HepG2 (cell line): ENCODE results near the gene PRM2. TPM values are rescaled to one million over a fixed set of nuclear protein-coding genes. Genes with fewer than 3 reads are reported as not detected.

ENCODE experiments used
- DNMT1 ChIP-seq: sonication (generic); formaldehyde crosslinking; IDR thresholded peaks from 2 replicates; pipeline ENCODE4 v1.5.1; 2020; ENCODE audit warnings: mild to moderate bottlenecking, missing genetic modification reagents
- EED ChIP-seq: sonication (generic); formaldehyde crosslinking; IDR thresholded peaks from 2 replicates; pipeline ENCODE4 v1.5.0; 2020; ENCODE audit warnings: mild to moderate bottlenecking, missing genetic modification reagents
- KLF16 ChIP-seq, 2 experiments: sonication (generic) in 1 of 2; formaldehyde crosslinking in 1 of 2; IDR thresholded peaks; 2 replicates each; pipeline versions ENCODE4 v1.6.1 to v1.8.0; 2016 to 2023; ENCODE audit warnings: missing genetic modification reagents in 2 of 2, missing compliant biosample characterization in 1 of 2
- NFIC ChIP-seq: IDR thresholded peaks from 2 replicates; pipeline ENCODE4 v1.6.1; 2012; ENCODE audit warnings: mild to moderate bottlenecking, low read length, inconsistent platforms
- PRPF4 ChIP-seq: fragments of 200-400 bp; formaldehyde crosslinking; IDR thresholded peaks from 2 replicates; pipeline ENCODE4 v1.6.1; 2016; ENCODE audit warnings: low read length, low read depth; ENCODE audit not compliant: poor library complexity, severe bottlenecking
- RFX3 ChIP-seq: IDR thresholded peaks from 2 replicates; pipeline ENCODE4 v1.6.1; 2016; ENCODE audit warnings: missing biosample characterization, missing genetic modification reagents
- SAP130 ChIP-seq: IDR thresholded peaks from 2 replicates; pipeline ENCODE4 v1.6.1; 2016; ENCODE audit warnings: low read depth
- SRY ChIP-seq: sonication (generic); formaldehyde crosslinking; IDR thresholded peaks from 2 replicates; pipeline ENCODE4 v1.8.0; 2022; ENCODE audit warnings: mild to moderate bottlenecking, missing genetic modification reagents
- TARDBP ChIP-seq: sonication (generic); formaldehyde crosslinking; IDR thresholded peaks from 2 replicates; pipeline ENCODE4 v1.8.0; 2022; ENCODE audit warnings: mild to moderate bottlenecking, missing genetic modification reagents
- TBX3 ChIP-seq: fragments of 450-650 bp; IDR thresholded peaks from 2 replicates; pipeline ENCODE4 v1.6.1; 2017; ENCODE audit warnings: antibody characterized with exemption, mild to moderate bottlenecking, inconsistent platforms, borderline replicate concordance
- ZNF296 ChIP-seq: sonication (generic); formaldehyde crosslinking; conservative IDR thresholded peaks from 2 replicates; pipeline ENCODE4 v1.5.0; 2020; ENCODE audit warnings: mild to moderate bottlenecking, missing genetic modification reagents
- ZNF552 ChIP-seq: sonication (generic); formaldehyde crosslinking; IDR thresholded peaks from 2 replicates; pipeline ENCODE4 v1.9.0; 2022; ENCODE audit warnings: missing genetic modification reagents, mild to moderate bottlenecking, borderline replicate concordance
- ZNF616 ChIP-seq: sonication (generic); formaldehyde crosslinking; IDR thresholded peaks from 2 replicates; pipeline ENCODE4 v1.5.0; 2020; ENCODE audit warnings: low read depth, mild to moderate bottlenecking, missing genetic modification reagents
- polyA plus RNA-seq, 8 experiments: library from polyadenylated mRNA; depleted of rRNA in 3 of 8; stranded (reverse) in 7 of 8; unstranded in 1 of 8; fragments of >200 nt; fragmentation: Illumina TruSeq in 4 of 8; extraction: Trizol in 4 of 8; gene quantifications; 2 replicates each; pipeline versions ENCODE4 v1.2.1 to v1.2.3, GENCODE V29; 2011 to 2016; ENCODE audit warnings: low read depth in 4 of 8, missing spikeins in 1 of 8, mixed read lengths in 1 of 8; ENCODE audit not compliant: insufficient read depth in 1 of 8
- total RNA-seq, 5 experiments: library from RNA; depleted of rRNA; stranded (reverse); fragments of >200 nt; fragmentation: Illumina TruSeq; extraction: Trizol; gene quantifications; 2 replicates each; pipeline ENCODE4 v1.2.3, GENCODE V29; 2016; ENCODE audit warnings: low read depth in 1 of 5
- TF ChIP-seq, protein P1 (sequence below): sonication (generic); formaldehyde crosslinking; conservative IDR thresholded peaks from 2 replicates; pipeline ENCODE4 v1.4.0; 2020; ENCODE audit warnings: missing genetic modification reagents
- TF ChIP-seq, protein P2 (sequence below): sonication (generic); formaldehyde crosslinking; IDR thresholded peaks from 2 replicates; pipeline ENCODE4 v1.8.1; 2023; ENCODE audit warnings: mild to moderate bottlenecking, missing genetic modification reagents
- TF ChIP-seq, protein P3 (sequence below): sonication (generic); formaldehyde crosslinking; IDR thresholded peaks from 2 replicates; pipeline ENCODE4 v1.4.0; 2020; ENCODE audit warnings: missing genetic modification reagents, mild to moderate bottlenecking, borderline replicate concordance
- TF ChIP-seq, protein P4 (sequence below): sonication (generic); formaldehyde crosslinking; conservative IDR thresholded peaks from 2 replicates; pipeline ENCODE4 v1.4.0; 2020; ENCODE audit warnings: missing genetic modification reagents
- TF ChIP-seq, protein P5 (sequence below): sonication (generic); formaldehyde crosslinking; IDR thresholded peaks from 2 replicates; pipeline ENCODE4 v1.4.0; 2020; ENCODE audit warnings: missing genetic modification reagents
- TF ChIP-seq, protein P6 (sequence below): sonication (generic); formaldehyde crosslinking; IDR thresholded peaks from 2 replicates; pipeline ENCODE4 v1.5.0; 2020; ENCODE audit warnings: mild to moderate bottlenecking, missing genetic modification reagents, moderate library complexity

Gene PRM2
- total and polyA plus RNA-seq, 2 of the 13 experiments (the other 11 are each of a cell fraction or from before 2014, with no cell fraction given) = 0.54 TPM; not detected in 1

DNA sequence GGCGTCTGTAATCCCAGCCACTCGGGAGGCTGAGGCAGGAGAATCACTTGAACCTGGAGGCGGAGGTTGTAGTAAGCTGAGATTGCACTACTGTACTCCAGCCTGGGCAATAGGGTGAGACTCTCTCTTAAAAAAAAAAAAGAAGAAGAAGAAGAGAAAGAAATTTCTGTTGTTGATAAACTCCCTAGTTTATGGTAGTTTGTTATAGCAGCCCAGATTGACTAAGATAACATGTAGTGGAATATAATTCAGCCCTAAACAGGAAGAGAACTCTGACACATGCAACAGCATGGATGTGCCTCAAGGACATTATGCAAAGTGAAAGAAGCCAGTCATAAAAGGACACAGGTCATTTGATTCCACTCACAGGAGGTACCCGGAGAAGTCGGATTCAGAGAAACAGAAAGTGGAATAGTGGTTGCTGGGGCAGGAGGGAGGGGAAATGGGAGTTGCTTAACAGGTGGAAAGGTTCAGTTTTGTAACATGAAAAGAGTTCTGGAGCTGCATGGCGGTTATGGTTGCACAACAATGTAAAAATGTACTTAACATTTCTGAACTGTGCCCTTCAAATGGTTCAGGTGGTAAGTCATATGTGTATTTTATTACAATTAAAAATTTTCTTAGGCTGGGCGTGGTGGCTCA, 30.8 kb upstream of the PRM2 start (continued):
- TF ChIP-seq, protein P1, sequence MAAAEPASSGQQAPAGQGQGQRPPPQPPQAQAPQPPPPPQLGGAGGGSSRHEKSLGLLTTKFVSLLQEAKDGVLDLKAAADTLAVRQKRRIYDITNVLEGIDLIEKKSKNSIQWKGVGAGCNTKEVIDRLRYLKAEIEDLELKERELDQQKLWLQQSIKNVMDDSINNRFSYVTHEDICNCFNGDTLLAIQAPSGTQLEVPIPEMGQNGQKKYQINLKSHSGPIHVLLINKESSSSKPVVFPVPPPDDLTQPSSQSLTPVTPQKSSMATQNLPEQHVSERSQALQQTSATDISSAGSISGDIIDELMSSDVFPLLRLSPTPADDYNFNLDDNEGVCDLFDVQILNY = no peak
- TF ChIP-seq, protein P2, sequence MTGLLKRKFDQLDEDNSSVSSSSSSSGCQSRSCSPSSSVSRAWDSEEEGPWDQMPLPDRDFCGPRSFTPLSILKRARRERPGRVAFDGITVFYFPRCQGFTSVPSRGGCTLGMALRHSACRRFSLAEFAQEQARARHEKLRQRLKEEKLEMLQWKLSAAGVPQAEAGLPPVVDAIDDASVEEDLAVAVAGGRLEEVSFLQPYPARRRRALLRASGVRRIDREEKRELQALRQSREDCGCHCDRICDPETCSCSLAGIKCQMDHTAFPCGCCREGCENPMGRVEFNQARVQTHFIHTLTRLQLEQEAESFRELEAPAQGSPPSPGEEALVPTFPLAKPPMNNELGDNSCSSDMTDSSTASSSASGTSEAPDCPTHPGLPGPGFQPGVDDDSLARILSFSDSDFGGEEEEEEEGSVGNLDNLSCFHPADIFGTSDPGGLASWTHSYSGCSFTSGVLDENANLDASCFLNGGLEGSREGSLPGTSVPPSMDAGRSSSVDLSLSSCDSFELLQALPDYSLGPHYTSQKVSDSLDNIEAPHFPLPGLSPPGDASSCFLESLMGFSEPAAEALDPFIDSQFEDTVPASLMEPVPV (CRISPR knock-in tag) = no peak
- no peak for TF ChIP-seq ZNF552 (CRISPR knock-in tag)
- no peak for TF ChIP-seq DNMT1
- TF ChIP-seq SAP130 (CRISPR knock-in tag) = peak; percentile 88
- no peak for TF ChIP-seq ZNF296
- 0 out of 2 replicates have a peak, but pooled peaks have one; percentile 36 for TF ChIP-seq TBX3
- no peak for TF ChIP-seq PRPF4
- TF ChIP-seq, protein P3, sequence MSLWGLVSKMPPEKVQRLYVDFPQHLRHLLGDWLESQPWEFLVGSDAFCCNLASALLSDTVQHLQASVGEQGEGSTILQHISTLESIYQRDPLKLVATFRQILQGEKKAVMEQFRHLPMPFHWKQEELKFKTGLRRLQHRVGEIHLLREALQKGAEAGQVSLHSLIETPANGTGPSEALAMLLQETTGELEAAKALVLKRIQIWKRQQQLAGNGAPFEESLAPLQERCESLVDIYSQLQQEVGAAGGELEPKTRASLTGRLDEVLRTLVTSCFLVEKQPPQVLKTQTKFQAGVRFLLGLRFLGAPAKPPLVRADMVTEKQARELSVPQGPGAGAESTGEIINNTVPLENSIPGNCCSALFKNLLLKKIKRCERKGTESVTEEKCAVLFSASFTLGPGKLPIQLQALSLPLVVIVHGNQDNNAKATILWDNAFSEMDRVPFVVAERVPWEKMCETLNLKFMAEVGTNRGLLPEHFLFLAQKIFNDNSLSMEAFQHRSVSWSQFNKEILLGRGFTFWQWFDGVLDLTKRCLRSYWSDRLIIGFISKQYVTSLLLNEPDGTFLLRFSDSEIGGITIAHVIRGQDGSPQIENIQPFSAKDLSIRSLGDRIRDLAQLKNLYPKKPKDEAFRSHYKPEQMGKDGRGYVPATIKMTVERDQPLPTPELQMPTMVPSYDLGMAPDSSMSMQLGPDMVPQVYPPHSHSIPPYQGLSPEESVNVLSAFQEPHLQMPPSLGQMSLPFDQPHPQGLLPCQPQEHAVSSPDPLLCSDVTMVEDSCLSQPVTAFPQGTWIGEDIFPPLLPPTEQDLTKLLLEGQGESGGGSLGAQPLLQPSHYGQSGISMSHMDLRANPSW (CRISPR knock-in tag) = peak; percentile 65; the same call in 1 of the 2 replicates
- TF ChIP-seq, protein P4, sequence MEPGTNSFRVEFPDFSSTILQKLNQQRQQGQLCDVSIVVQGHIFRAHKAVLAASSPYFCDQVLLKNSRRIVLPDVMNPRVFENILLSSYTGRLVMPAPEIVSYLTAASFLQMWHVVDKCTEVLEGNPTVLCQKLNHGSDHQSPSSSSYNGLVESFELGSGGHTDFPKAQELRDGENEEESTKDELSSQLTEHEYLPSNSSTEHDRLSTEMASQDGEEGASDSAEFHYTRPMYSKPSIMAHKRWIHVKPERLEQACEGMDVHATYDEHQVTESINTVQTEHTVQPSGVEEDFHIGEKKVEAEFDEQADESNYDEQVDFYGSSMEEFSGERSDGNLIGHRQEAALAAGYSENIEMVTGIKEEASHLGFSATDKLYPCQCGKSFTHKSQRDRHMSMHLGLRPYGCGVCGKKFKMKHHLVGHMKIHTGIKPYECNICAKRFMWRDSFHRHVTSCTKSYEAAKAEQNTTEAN (CRISPR knock-in tag) = peak; percentile 83
- no peak for TF ChIP-seq SRY (CRISPR knock-in tag)
- TF ChIP-seq EED (CRISPR knock-in tag) = no peak
- TF ChIP-seq, protein P5, sequence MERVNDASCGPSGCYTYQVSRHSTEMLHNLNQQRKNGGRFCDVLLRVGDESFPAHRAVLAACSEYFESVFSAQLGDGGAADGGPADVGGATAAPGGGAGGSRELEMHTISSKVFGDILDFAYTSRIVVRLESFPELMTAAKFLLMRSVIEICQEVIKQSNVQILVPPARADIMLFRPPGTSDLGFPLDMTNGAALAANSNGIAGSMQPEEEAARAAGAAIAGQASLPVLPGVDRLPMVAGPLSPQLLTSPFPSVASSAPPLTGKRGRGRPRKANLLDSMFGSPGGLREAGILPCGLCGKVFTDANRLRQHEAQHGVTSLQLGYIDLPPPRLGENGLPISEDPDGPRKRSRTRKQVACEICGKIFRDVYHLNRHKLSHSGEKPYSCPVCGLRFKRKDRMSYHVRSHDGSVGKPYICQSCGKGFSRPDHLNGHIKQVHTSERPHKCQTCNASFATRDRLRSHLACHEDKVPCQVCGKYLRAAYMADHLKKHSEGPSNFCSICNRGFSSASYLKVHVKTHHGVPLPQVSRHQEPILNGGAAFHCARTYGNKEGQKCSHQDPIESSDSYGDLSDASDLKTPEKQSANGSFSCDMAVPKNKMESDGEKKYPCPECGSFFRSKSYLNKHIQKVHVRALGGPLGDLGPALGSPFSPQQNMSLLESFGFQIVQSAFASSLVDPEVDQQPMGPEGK (CRISPR knock-in tag) = peak; percentile 81
- TF ChIP-seq, protein P6, sequence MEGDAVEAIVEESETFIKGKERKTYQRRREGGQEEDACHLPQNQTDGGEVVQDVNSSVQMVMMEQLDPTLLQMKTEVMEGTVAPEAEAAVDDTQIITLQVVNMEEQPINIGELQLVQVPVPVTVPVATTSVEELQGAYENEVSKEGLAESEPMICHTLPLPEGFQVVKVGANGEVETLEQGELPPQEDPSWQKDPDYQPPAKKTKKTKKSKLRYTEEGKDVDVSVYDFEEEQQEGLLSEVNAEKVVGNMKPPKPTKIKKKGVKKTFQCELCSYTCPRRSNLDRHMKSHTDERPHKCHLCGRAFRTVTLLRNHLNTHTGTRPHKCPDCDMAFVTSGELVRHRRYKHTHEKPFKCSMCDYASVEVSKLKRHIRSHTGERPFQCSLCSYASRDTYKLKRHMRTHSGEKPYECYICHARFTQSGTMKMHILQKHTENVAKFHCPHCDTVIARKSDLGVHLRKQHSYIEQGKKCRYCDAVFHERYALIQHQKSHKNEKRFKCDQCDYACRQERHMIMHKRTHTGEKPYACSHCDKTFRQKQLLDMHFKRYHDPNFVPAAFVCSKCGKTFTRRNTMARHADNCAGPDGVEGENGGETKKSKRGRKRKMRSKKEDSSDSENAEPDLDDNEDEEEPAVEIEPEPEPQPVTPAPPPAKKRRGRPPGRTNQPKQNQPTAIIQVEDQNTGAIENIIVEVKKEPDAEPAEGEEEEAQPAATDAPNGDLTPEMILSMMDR = no peak
- peak; percentile 56; the same call in 1 of the 2 replicates for TF ChIP-seq RFX3
- TF ChIP-seq ZNF616 (CRISPR knock-in tag) = no peak
- TF ChIP-seq TARDBP (CRISPR knock-in tag) = peak; percentile 79
- TF ChIP-seq NFIC = peak; percentile 71; the same call in 1 of the 2 replicates
- TF ChIP-seq KLF16 (CRISPR knock-in tag; IDR thresholded peaks at IDR 0.05) = peak in 1 of 2 experiments; percentile 89; a peak in 2 of 4 replicates
